Superior temporal gyrus (tissue), 1 donor: ENCODE data around the gene PRF1.
"Not testable (repeated sequence)": the region's sequence is repeated elsewhere in the genome, so short reads cannot be mapped to it uniquely, and the experiment has no call there.

Source experiments
- DNase-seq: peaks from one replicate; pipeline ENCODE4 v3.0.0-alpha.2; 2016; ENCODE audit errors: extremely low spot score

PRF1 gene

GRCh38 chr10:70617798-70618568 lies 15.4 kb upstream of the PRF1 start:
- no peak for DNase-seq

GRCh38 chr10:70616761-70617160 lies 14.2 kb upstream of the PRF1 start:
- DNase-seq: no peak

- DNase-seq: no peak
Observed at GRCh38 chr10:70615784-70616522, 13.4 kb upstream of the PRF1 start.

- DNase-seq: no peak
Observed at GRCh38 chr10:70615211-70615610, 12.7 kb upstream of the PRF1 start.

- not testable (repeated sequence) for DNase-seq
Observed at GRCh38 chr10:70614364-70614763, 11.8 kb upstream of the PRF1 start.

- no peak for DNase-seq
Observed at GRCh38 chr10:70613941-70614340, 11.4 kb upstream of the PRF1 start.

GRCh38 chr10:70607936-70608335 lies 5.4 kb upstream of the PRF1 start:
- DNase-seq: no peak

GRCh38 chr10:70605161-70605560 lies 2.6 kb upstream of the PRF1 start:
- DNase-seq: no peak

GRCh38 chr10:70604106-70604505 lies 1.6 kb upstream of the PRF1 start:
- no peak for DNase-seq

GRCh38 chr10:70603449-70603801 lies 884 bp upstream of the PRF1 start:
- no peak for DNase-seq

GRCh38 chr10:70601746-70602145 lies 795 bp downstream of the PRF1 start:
- no peak for DNase-seq

GRCh38 chr10:70600512-70601395 lies 1.8 kb downstream of the PRF1 start:
- no peak for DNase-seq

GRCh38 chr10:70599791-70600190 lies 2.8 kb downstream of the PRF1 start:
- DNase-seq: no peak

GRCh38 chr10:70599319-70599718 lies 3.2 kb downstream of the PRF1 start:
- no peak for DNase-seq

GRCh38 chr10:70598857-70599295 lies 3.7 kb downstream of the PRF1 start:
- no peak for DNase-seq

GRCh38 chr10:70597856-70598815 lies 4.4 kb downstream of the PRF1 start:
- no peak for DNase-seq

GRCh38 chr10:70596860-70597809 lies 5.4 kb downstream of the PRF1 start:
- no peak for DNase-seq

GRCh38 chr10:70596110-70596798 lies 6.3 kb downstream of the PRF1 start:
- peak; percentile 85 for DNase-seq

GRCh38 chr10:70595566-70596016 lies 7.0 kb downstream of the PRF1 start:
- no peak for DNase-seq
